ENCODE measurements around the gene HOXC9. TPM values are rescaled to one million over a fixed set of nuclear protein-coding genes. Genes with fewer than 3 reads are reported as not detected.

Gene HOXC9
- polyA plus RNA-seq, 1 experiment, result 1.2 TPM

DNA sequence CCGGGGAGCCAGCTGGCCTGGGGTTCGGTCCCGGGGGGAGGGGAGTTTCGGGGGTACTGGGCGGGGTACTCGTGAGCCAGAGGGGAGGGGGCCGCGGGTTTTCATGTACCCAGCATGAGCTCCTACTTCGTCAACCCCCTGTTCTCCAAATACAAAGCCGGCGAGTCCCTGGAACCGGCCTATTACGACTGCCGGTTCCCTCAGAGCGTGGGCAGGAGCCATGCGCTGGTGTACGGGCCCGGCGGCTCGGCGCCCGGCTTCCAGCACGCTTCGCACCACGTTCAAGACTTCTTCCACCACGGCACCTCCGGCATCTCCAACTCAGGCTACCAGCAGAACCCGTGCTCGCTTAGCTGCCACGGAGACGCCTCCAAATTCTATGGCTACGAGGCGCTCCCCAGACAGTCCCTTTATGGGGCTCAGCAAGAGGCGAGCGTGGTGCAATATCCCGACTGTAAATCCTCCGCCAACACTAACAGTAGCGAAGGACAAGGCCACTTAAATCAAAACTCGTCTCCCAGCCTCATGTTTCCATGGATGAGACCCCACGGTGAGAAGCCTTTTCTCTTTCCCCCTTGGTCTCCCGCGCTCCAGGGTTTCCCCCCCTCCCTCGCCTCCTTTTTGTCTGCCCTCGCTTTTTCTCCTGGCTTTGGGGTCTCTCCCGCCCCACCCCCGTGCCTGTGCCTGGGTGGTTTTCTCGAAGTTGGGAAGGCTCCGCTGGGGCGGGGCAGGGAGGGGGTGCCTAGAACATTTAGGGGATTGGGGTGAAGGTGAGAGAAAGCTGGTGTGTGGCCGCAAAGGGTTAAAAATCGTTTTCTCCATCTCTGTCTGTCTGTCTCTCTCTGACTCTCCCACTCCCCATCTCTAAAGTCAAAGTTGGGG, 9.5 kb downstream of the HOXC9 start:
- peak overlapping the region; percentile 38 for H3K4me3 ChIP-seq (ENCODE audit: low read depth, low read length)
- ChIA-PET CTCF (interaction anchor here (0.7 to 16.8 kb wide), 16 partner anchors 8 to 370 kb away, joined by 3 to 213 read pairs (median 7); partner anchors contain the start of genes HOXC10, HOXC5, HOXC6 and HOXC9), POLR2A (interaction anchor here (0.6 to 1.1 kb wide), 4 partner anchors 8 to 196 kb away, joined by 3 to 9 read pairs (median 6); no protein-coding TSS in a partner anchor)
- no peak for DNase-seq (ENCODE audit: low read depth)
- peaks cover 22% of the 10 kb centered on the region for H3K27me3 ChIP-seq (ENCODE audit: control insufficient read depth, insufficient read depth, low read length)
- H3K36me3 ChIP-seq (ENCODE audit: control insufficient read depth, insufficient read depth, low read length), result no peaks in the 10 kb centered on the region
- TF ChIP-seq, protein P1, sequence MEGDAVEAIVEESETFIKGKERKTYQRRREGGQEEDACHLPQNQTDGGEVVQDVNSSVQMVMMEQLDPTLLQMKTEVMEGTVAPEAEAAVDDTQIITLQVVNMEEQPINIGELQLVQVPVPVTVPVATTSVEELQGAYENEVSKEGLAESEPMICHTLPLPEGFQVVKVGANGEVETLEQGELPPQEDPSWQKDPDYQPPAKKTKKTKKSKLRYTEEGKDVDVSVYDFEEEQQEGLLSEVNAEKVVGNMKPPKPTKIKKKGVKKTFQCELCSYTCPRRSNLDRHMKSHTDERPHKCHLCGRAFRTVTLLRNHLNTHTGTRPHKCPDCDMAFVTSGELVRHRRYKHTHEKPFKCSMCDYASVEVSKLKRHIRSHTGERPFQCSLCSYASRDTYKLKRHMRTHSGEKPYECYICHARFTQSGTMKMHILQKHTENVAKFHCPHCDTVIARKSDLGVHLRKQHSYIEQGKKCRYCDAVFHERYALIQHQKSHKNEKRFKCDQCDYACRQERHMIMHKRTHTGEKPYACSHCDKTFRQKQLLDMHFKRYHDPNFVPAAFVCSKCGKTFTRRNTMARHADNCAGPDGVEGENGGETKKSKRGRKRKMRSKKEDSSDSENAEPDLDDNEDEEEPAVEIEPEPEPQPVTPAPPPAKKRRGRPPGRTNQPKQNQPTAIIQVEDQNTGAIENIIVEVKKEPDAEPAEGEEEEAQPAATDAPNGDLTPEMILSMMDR (IDR thresholded peaks at IDR 0.05; ENCODE audit: insufficient read depth, low read depth, low read length), result no peak

DNA sequence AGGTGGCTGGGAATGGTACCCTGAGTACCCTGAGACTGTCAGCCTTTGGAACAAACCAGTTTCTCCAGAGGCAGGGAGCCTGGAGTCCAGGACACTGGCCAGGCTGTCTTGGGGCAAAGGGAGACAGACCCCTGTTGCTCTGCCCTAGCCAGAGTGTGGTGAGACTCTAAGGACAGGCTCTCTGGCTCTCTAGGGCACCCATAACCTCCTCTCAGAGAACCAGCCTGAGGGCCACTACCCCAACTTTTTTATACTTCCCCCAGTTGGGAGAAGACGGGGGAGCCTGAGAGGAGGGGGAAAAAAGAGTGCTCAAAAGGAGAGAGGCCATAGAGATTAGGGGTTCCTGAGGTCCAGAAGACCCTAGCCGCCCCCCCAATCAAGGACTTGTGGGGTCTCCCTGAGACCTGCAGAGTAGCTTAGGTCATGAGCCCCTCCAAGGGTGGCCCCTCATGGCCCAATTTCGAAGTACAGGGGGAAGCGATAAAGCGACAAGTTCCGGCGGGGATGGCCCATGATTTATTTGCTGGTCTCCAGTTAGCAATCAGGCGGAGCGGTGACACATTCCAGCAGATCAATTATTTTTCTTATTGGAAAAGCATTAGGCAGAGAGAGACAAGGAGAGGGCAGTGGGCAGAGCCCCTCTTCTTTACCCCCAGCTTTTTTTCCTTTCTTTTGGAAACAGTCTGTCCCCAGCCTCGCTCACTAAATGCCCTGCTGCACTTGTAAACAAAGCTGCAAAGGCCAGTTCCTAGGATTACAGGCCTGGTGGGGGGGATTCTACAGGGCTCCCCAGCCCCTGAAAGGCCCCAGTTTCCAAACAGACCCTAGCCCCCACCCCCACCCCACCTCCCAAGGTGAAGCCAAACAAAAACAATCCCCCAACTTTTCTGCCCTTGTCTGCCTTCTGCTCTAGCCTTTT, 10.4 kb downstream of the HOXC9 start:
- ChIA-PET POLR2A (no interaction called here), CTCF (interaction anchor here (1.0 to 16.8 kb wide), 6 partner anchors 22 to 203 kb away, joined by 3 to 213 read pairs (median 13); partner anchors contain the start of gene HOXC5)
- no peak for DNase-seq (ENCODE audit: low read depth)
- TF ChIP-seq, protein P1 (IDR thresholded peaks at IDR 0.05; ENCODE audit: insufficient read depth, low read depth, low read length), result no peak
- Histone ChIP-seq H3K27me3 (ENCODE audit: control insufficient read depth, insufficient read depth, low read length) (peaks cover 22% of the 10 kb centered on the region), H3K36me3 (ENCODE audit: control insufficient read depth, insufficient read depth, low read length) (no peaks in the 10 kb centered on the region), H3K4me3 (ENCODE audit: low read depth, low read length) (no peak overlapping the region)

DNA sequence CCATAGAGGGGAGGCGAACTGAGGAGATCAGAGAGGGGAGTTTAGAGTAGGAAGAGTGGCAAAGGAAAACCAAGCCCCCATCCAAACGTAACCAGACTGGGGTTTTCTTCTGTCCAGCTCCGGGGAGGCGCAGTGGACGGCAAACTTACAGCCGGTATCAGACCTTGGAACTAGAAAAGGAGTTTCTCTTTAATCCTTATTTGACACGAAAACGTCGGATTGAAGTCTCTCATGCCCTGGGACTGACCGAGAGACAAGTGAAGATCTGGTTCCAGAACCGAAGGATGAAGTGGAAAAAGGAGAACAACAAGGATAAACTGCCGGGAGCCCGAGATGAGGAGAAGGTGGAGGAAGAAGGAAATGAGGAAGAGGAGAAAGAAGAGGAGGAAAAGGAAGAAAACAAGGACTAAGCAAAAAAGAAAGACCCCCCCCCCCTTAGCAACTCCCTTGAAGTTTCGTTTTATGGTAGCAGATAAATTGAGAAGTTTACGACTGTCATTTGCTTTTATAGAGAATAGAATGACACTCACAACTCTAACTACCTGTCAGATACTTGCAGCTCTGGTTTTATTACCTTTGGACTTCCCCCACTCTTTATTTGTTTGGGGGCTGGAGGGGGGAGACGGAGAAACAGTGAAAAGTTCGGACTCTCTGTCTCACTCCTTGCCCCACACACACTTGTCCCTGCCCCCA, 11.2 kb downstream of the HOXC9 start:
- POLR2A ChIA-PET, result no interaction called here
- TF ChIP-seq, protein P1 (IDR thresholded peaks at IDR 0.05; ENCODE audit: insufficient read depth, low read depth, low read length), result no peak
- no peak for DNase-seq (ENCODE audit: low read depth)
- Histone ChIP-seq H3K36me3 (ENCODE audit: control insufficient read depth, insufficient read depth, low read length) (no peaks in the 10 kb centered on the region), H3K4me3 (ENCODE audit: low read depth, low read length) (no peak overlapping the region), H3K27me3 (ENCODE audit: control insufficient read depth, insufficient read depth, low read length) (peaks cover 27% of the 10 kb centered on the region)
- CTCF ChIA-PET, result interaction anchor here (1.0 to 16.8 kb wide), 4 partner anchors 22 to 197 kb away, joined by 3 to 213 read pairs (median 104); partner anchors contain the start of gene HOXC5

DNA sequence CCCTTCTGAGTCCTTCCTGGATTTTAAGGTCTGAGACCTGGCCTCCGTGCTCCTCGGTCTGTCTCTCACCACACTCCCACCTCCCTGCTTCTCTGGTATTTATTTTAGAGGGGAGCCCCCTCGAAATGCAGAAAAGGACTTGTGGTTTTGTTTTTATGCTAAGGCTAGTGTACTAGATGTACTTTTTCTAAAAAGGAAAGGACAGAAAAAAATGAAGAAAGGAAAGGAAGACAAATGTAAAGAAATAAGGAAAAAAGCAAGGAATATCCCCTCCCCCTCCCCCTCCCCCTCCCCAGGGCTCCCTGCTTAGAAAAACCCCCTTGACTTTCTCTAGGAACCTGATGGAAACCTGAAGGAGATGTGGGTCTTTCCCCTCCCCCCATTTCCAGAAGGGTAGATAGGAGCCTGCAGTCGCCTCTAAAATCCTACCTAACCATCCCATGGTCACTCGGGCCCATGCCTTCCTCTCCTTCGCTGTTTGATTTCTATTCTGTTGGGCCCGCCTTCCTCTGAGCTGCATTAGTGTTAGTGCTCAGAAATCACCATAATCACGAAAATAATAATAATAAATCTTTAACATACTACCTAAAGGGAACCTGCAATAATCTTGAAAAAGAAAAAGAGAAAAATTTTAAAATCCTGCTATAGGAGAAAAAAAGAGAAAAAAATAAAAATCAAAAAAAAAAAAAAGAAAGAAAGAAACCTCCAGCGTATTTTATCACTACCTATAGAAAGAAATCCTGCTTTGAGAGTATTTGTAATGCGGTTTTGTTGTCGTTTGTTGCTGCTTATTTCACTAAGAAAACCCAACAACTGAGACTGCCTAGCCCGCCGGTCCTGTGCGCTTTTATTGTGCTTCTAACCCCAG, 11.9 kb downstream of the HOXC9 start:
- peaks cover 27% of the 10 kb centered on the region for H3K27me3 ChIP-seq (ENCODE audit: control insufficient read depth, insufficient read depth, low read length)
- no peaks in the 10 kb centered on the region for H3K36me3 ChIP-seq (ENCODE audit: control insufficient read depth, insufficient read depth, low read length)
- no peak overlapping the region for H3K4me3 ChIP-seq (ENCODE audit: low read depth, low read length)
- DNase-seq (ENCODE audit: low read depth), result no peak
- CTCF ChIA-PET, result interaction anchor here (0.7 to 16.8 kb wide), 7 partner anchors 16 to 196 kb away, joined by 3 to 213 read pairs (median 5); partner anchors contain the start of gene HOXC5
- TF ChIP-seq, protein P1 (IDR thresholded peaks at IDR 0.05; ENCODE audit: insufficient read depth, low read depth, low read length), result no peak
- POLR2A ChIA-PET, result interaction anchor here (0.5 kb wide), 1 partner anchor 180 kb away, joined by 7 read pairs; no protein-coding TSS in a partner anchor

Measured in BJ (cell line).